DND-41 (cell line): ENCODE data around the gene GRAMD2A.

ENCODE experiments used
- EZH2 ChIP-seq: IDR thresholded peaks from 3 replicates; pipeline ENCODE4 v1.6.1; 2012; ENCODE audit warnings: borderline replicate concordance, low read depth, mild to moderate bottlenecking, moderate library complexity, low read length, inconsistent platforms; ENCODE audit not compliant: severe bottlenecking
- TF ChIP-seq, protein P1 (sequence below): IDR thresholded peaks from 2 replicates; pipeline ENCODE4 v1.5.1; 2012; ENCODE audit warnings: borderline replicate concordance, low read length, moderate library complexity, mild to moderate bottlenecking; ENCODE audit not compliant: poor library complexity, severe bottlenecking; ENCODE audit errors: extremely low read depth

DNA sequence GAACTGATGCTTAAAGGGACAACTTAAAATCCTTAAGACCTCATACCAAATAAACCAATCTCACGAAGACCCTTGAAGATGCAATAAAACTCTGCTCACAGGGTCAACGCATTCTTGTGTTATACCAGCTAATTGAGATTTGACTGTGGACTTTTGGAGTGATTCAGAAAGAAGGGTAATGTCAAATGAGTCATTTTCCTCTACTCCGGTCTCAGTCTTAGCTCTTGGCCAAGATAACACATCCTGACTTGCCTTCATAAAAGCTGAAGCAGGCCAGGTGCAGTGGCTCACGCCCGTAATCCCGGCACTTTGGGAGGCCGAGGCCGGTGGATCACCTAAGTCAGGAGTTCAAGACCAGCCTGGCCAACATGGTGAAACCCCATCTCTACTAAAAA lies 29.6 kb upstream of the GRAMD2A start:
- TF ChIP-seq, protein P1, sequence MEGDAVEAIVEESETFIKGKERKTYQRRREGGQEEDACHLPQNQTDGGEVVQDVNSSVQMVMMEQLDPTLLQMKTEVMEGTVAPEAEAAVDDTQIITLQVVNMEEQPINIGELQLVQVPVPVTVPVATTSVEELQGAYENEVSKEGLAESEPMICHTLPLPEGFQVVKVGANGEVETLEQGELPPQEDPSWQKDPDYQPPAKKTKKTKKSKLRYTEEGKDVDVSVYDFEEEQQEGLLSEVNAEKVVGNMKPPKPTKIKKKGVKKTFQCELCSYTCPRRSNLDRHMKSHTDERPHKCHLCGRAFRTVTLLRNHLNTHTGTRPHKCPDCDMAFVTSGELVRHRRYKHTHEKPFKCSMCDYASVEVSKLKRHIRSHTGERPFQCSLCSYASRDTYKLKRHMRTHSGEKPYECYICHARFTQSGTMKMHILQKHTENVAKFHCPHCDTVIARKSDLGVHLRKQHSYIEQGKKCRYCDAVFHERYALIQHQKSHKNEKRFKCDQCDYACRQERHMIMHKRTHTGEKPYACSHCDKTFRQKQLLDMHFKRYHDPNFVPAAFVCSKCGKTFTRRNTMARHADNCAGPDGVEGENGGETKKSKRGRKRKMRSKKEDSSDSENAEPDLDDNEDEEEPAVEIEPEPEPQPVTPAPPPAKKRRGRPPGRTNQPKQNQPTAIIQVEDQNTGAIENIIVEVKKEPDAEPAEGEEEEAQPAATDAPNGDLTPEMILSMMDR, result no peak
- TF ChIP-seq EZH2, result no peak
